HEK293 (cell line): ENCODE data around the gene BPIFB4.

Experiments
- CTCF ChIP-seq: fragments of 450-650 bp; formaldehyde crosslinking; IDR thresholded peaks from 2 replicates; pipeline ENCODE4 v1.5.1; 2016; ENCODE audit warnings: missing biosample characterization, missing genetic modification characterization
- MZF1 ChIP-seq: fragments of 450-650 bp; formaldehyde crosslinking; IDR thresholded peaks from 2 replicates; pipeline ENCODE4 v1.5.1; 2017; ENCODE audit warnings: missing biosample characterization, missing genetic modification characterization, borderline replicate concordance
- ZNF10 ChIP-seq: fragments of 450-650 bp; formaldehyde crosslinking; IDR thresholded peaks from 2 replicates; pipeline ENCODE4 v1.5.1; 2017; ENCODE audit warnings: missing biosample characterization, missing genetic modification characterization
- ZNF132 ChIP-seq: fragments of 450-650 bp; formaldehyde crosslinking; IDR thresholded peaks from 2 replicates; pipeline ENCODE4 v1.5.1; 2017; ENCODE audit warnings: missing biosample characterization, missing genetic modification characterization, borderline replicate concordance
- ZNF292 ChIP-seq: fragments of 450-650 bp; formaldehyde crosslinking; IDR thresholded peaks from 2 replicates; pipeline ENCODE4 v1.5.1; 2016; ENCODE audit warnings: low read depth, missing biosample characterization, missing genetic modification characterization, borderline replicate concordance

- TF ChIP-seq ZNF292 (tag by site-specific recombination): no peak
- no peak for TF ChIP-seq MZF1
- no peak for TF ChIP-seq CTCF (tag by site-specific recombination)
- TF ChIP-seq ZNF132 (tag by site-specific recombination): no peak
- no peak for TF ChIP-seq ZNF10
Observed at GRCh38 chr20:33059136-33059535, 20.3 kb upstream of the BPIFB4 start.
